DMS153 (cell line): ENCODE data around the gene LRRC32.

ENCODE experiments used
- DNase-seq: peaks from one replicate; lab custom pipeline; 2025; lab: John Stamatoyannopoulos, UW

The LRRC32 gene

GRCh38 chr11:76678321-76678720 is 7.8 kb upstream of the LRRC32 start:
- DNase-seq, result no peak

DNA sequence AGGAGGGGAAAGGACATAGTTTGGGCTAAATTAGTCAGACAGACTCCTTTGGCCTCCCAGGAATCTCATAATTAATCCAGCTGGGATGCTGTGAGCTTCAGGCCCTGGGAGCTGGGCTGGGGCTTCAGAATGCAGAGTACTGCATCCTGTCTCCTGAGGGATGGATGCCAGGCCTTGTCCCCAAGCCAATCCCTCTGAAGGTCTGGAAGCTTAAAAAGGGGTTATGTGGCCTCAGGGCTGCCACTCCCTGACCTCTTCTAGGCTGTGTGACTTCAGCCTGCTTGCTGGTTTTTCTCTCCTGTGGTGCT is 6.9 kb upstream of the LRRC32 start:
- DNase-seq, result no peak

- DNase-seq, result no peak
These were observed 6.3 kb upstream of the LRRC32 start for GRCh38 chr11:76676636-76677457.

DNA sequence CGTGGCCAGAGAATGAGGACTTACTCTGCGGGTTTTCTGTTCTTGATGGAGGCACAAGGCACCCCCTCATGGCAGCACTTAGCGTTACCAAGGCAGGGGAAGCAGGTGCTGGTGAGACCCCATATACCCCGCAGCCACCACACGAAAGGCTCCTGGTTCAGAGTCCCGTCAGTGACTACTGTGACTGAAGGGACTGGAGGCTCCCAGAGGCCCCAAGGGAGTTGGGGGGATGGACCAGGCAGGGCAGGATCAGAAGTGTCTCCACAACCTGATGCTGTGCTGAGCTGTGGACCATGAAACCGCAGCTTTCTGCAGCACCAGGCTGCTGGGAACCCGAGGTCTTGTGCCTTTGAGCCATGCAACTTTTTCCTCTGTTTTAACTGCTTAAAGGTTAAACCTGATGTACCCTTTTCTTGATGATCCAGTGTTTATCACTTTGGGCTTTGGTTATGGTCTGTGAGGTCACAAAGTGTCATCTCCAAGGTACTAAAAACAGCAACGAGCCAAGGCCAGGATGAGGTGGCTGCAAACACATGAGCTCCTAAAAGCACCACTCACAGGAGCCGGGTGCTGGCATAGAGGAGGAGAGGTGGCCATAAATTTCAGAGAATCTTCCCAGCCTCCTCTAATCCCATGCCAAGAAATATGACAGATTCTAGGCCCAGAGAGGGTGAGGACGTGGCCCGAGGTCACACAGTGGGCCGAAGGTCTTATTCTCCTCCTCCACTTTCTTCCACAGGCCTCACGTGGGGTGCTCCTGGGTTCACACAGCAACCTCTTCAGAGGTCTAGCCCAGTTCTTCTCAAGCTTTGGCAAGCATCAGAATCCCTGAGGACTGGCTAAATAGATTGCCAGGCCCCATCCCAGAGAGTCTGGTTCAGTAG is 4.2 kb upstream of the LRRC32 start:
- DNase-seq, result no peak

DNA sequence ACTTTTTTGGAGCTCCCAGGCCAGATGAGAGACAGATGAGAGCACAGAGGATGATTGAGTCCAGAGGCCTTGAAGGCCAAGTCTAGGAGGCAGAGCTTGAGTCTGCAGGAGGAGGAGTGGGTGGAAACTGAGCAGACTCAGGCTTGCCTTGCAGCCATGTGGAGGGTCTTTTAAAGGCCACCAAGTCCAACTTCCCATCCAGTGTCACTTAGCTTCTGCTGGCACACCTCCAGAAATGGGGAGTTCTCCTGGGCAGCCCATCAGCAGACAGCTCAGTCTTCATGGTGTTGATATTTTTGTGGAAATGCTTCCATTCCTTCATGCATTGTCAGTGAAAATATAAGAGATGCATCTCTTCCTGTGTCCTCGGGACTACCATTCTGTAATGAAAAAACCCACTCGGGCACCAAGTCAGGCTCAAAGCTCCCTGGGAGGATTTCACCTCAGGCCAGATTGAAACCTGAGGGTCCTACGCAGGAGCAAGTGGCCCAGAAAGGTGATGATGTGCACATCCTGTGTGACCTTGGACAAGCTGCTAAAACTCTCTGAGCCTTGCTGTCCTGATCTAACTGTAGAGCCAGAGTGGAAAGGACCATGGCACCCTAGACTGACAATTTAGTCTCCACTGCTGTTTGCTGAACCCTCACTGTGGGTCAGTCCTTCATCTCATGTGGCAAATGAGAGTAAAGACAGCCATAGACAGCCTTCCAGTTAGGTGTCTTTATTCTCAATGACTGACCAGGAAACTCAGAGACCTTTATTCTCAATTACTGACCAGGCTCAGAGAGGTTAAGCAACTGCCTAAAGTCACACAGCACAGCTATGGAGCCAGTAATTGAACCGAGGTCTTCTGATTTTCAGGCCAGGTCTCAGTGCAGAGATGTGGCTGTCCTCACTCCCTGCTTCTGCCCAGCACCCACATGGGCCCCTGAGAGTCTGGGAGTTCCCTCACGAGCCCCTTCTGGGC is 2.9 kb upstream of the LRRC32 start:
- DNase-seq, result no peak

- DNase-seq, result no peak
These were observed 2.1 kb upstream of the LRRC32 start for GRCh38 chr11:76672431-76673175.

DNA sequence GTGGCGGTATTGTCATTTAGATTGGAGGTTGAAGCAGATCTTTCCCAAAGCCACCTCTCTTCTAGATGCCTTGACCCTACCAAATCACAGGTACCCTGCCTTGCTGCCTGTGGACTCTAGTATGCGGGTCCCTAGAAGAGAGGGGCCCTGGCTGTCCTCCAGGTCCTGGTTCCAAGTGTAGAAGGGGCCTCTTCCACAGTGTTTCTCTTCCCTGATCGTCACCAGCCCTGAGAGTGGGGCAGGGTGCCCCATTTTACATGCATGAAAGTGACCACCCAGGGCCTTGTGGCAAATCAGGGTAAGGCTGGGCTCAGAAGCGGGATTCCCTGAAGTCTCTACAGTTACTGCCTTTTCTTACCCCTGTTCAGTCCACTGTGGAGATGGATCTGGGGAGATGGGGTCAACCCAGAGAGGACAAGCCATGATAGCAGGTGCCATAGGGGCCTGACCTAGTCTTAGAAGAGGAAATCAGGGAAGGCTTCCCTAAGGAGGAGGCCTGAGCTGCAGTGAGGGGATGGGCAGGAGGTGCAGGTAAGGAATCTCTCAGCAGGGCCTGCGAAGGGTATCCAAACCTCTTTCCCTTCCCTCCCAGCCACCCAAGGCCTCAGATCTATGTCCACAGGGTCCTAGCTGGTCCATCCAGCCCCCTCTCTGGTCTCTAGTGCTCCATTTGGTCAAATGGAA is 1.2 kb upstream of the LRRC32 start:
- DNase-seq, result no peak

DNA sequence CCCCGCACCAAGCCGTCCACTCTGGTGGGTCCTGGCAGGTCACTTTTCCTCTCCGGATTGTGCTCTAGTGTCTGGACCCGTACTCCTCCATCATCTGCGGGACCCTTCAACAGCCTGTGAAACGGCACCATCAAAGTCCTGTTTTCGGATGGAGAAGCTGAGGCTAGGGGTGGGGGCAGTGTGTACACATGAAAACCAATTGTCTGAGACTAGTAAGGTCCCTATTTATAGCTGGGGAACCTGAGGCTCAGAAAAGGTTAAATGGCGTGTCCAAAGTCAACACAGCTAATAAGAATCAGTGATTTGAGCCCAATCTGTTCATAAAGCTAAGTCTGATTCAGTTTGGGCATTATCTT is 668 bp upstream of the LRRC32 start:
- DNase-seq, result no peak

DNA sequence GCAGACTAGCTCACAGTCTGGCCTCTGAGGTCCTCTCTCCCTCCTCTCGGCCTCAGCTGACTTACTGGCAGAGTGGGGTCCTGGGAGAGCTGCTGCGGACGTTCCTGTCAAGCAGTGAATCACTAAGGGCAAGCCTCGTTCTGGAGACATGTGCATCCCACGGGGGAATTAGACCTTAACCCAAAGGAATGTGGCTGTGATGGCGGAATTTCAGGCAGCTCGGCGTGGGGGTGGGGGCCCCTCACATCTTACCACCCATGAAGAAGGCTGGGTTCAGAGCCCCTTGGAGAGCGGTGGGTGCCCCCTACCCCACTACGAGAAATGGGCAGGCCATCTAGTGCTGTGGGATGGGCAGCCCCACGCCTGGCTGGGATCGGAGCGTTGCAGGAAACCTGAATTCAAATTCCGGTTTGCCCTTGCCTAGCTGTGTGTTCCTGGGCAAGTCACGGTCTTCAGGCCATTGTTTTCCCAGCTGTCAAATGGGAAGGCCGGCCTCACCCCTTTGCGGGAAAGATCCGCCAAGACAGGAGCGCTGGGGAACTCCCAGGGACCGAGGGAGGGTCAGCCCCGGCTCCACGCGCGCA is 554 bp downstream of the LRRC32 start:
- DNase-seq, result no peak

DNA sequence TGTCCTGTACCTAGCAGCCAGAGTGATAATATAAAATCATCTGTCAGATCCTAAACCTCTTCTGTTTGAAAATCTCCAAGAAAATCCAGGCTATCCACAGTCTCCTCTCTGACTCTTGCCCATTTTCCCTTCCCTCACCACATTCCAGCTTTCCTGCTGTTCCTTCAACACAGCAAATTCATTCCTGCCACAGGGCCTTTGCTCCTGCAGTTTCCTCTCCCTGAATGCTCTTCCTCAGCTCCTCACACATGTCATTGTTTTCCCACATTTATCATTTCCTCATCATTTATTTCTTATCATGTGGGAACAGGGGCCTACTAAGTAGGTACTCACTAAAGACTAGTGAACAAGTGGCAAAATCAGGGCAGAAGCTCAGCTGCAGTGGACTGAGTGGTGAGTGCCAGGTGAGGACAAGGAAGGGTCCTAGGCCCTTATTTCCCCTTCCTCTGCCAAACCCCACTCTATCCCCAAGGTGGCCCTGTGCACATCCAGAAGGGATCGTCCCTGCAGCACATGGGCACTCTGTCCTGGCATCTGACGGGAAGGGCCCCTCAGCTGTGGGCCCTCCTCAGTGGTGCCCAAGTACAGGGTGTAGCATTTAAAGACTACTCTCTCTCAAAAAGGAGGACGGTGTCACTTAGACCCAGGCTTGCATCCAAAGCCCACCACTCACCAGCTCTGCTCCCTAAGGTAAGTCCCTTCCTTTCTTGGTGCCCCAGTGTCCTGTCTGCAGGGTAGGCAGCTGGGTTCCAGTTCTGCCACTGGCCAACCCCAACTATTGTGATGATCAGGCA is 2.0 kb downstream of the LRRC32 start:
- DNase-seq, result no peak

DNA sequence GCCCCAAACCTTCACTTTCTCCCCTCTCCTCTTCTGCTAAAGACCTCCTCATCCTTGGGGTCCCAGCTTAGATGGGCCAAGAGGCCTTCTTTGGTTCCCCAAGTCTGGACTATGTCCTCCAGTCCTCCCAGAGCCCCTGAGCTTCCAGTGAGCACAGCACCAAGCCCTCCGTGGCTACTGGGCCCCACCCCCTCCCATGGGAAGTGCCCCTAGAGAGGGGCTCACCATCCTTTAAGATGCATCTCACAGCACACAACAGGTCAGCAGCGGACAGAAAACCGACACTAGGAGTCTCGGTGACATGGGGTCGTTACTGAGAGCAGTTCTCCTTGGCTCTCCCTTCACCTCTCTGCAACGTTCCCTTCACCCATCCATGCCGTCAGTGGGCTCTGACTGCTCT is 2.7 kb downstream of the LRRC32 start:
- no peak for DNase-seq

- no peak for DNase-seq
These were observed 3.2 kb downstream of the LRRC32 start for GRCh38 chr11:76667271-76667818.

GRCh38 chr11:76666830-76667229 is 3.7 kb downstream of the LRRC32 start:
- no peak for DNase-seq

DNA sequence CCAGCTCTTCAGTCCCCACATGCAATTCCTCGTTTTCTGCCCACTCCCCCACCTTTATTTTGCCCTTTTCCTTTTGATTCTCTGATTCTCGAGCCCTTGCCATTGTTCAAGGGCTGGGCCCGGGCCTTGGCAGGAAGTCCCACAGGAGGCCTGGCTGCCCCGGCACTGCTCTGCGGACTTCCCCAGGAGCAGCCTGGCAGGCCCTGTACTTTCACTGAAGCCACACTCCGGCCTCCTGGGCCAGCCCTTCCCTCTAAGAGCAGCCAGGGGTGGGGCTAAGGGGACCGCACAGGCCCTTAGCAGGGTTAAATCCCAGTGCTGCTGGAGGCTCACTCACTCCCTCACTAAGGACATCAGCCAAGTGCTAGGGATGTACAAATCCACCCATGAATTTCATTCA is 4.1 kb downstream of the LRRC32 start:
- no peak for DNase-seq

- no peak for DNase-seq
These were observed 4.6 kb downstream of the LRRC32 start for GRCh38 chr11:76665921-76666351.

DNA sequence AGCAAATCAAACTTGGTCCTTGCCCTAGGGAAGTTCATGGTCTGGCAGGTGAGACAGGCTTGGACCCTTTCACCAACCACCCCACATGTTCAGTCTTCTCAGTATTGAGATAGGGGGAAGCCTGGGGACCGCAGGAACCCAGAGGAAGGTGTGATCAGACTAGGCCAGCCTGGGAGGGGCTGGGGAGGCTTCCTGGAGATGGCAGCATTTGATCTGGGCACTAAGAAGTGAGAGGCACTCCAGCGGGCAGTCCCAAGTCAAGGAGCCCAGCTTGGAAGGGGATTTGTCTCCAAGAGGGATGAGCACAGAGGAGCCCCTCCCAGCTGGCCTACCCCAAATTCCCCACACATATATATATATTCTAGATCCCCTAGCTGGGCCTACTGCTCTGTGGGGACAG is 5.4 kb downstream of the LRRC32 start:
- no peak for DNase-seq

- DNase-seq, result no peak
These were observed 5.9 kb downstream of the LRRC32 start for GRCh38 chr11:76664578-76665061.

DNA sequence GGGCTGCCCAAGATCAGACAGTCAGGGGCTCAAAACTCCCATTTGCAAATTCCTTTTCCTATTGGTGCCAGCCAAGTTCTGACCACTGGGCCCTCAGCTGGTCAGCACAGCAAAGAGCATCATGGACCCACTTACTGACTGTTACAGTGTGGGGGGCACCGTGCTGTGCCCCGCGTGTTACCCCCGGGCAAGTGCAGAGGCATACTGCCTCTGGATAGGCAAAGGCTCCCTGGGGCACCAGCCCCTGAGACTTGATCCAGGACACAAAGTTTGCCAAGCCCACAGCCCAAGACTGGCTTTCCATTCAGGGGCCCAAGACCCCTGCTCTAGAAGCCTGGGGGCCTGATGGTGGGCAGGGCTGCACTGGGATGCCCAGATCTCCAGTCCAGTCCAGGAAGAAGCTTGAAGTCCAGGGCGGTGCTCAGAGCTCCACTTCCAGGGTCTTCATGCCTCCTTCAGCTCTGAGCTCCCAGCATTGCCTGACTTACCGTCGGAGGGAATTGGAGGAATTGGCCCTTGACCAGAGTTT is 6.6 kb downstream of the LRRC32 start:
- no peak for DNase-seq

- no peak for DNase-seq
These were observed 7.1 kb downstream of the LRRC32 start for GRCh38 chr11:76663486-76663810.
